Urothelium cell line (cell line): ENCODE data around the gene RAB14.
"Not testable (repeated sequence)": the region's sequence is repeated elsewhere in the genome, so short reads cannot be mapped to it uniquely, and the experiment has no call there.

ENCODE experiments used
- DNase-seq: peaks from one replicate; pipeline ENCODE4 v3.0.0; 2011; ENCODE audit warnings: low spot score, mixed read lengths
- FAIRE-seq: peaks from 2 replicates; lab custom pipeline; 2011; peaks lifted over from hg19 to GRCh38; lab: Jason Lieb, UNC

The RAB14 gene

GRCh38 chr9:121169094-121169601 is 32.5 kb downstream of the RAB14 start:
- FAIRE-seq = no peak
- peak; percentile 7 for DNase-seq

DNA sequence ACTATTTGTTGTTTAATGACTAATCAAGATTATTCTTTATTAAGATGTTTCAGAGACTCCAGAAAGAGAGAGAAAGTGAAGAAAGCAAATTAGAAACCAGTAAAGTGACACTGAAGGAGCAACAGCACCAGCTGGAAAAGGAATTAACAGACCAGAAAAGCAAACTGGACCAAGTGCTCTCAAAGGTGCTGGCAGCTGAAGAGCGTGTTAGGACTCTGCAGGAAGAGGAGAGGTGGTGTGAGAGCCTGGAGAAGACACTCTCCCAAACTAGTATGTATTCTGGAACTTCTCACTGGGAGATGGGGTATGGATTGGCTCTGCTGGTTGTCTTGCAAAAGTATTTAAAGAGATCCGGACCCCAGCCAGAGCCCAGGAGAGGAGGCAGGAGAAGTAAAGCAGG is 33.6 kb downstream of the RAB14 start:
- DNase-seq (no peak), FAIRE-seq (no peak)

DNA sequence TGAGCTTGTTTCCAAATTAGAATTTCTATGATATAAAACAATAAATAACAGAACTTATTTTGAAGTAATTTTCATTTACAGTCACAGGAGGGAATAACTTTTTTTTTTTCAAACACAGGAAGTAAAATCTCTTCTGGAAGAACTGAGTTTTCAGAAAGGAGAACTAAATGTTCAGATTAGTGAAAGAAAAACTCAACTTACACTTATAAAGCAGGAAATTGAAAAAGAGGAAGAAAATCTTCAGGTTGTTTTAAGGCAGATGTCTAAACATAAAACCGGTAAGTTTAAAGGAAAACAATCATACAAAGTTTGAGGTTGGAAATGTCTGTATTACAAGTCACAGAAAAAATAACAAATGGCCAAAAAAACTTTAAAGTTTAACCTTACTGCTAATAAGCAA is 41.6 kb downstream of the RAB14 start:
- FAIRE-seq (no peak), DNase-seq (no peak)

GRCh38 chr9:121157939-121158338 is 43.7 kb downstream of the RAB14 start:
- DNase-seq = no peak
- no peak for FAIRE-seq

- FAIRE-seq (no peak), DNase-seq (peak; percentile 51)
Observed at GRCh38 chr9:121156263-121156731, 45.4 kb downstream of the RAB14 start.

DNA sequence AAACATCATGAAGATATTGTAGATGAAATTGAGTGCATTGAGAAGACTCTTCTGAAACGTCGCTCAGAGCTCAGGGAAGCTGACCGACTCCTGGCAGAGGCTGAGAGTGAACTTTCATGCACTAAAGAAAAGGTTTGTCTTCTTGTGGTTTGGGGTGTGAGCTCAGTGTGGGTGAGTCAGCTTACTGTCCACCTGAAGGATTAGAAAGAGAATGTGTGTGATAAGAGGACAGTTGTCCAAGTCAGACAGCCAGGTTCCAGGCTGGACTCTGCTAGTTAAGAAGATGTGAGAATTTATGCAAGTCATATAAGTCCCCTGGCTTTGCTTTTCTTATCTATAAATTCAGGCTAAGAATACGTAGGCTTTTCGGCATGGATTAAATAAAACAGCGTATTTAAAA is 46.9 kb downstream of the RAB14 start:
- no peak for FAIRE-seq
- DNase-seq = peak; percentile 55

GRCh38 chr9:121153642-121154041 is 48.0 kb downstream of the RAB14 start:
- DNase-seq = no peak
- no peak for FAIRE-seq

DNA sequence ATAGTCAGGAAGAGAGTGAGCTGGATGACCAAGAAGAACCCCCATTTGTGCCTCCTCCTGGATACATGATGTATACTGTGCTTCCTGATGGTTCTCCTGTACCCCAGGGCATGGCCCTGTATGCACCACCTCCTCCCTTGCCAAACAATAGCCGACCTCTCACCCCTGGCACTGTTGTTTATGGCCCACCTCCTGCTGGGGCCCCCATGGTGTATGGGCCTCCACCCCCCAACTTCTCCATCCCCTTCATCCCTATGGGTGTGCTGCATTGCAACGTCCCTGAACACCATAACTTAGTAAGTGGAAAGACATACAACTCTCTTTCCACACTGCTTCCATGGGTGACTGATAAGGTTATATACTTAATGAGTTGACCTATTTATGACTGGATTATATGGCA is 51.5 kb downstream of the RAB14 start:
- DNase-seq (no peak), FAIRE-seq (no peak)

GRCh38 chr9:121144482-121144881 is 57.2 kb downstream of the RAB14 start:
- FAIRE-seq = no peak
- DNase-seq = no peak

- FAIRE-seq (no peak), DNase-seq (no peak)
Observed at GRCh38 chr9:121143771-121144170, 57.9 kb downstream of the RAB14 start.

DNA sequence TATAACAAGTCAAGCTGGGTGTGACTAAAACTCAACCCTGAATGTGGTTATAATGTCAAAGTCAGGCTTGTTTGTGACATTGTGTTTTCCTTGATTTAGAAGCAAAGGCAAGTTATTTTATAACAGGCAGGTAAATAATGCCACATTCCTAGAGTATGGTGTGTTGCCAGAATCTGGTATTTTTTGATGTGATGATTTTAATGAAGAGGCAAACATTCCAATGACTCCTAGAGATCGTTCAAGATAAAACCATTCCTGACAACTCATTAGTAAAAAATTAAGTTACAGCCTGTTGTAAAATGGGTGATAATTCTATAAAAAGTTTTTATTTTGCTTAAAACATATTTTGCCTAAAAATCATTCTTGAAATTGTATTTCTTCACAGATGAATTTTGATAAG is 60.0 kb downstream of the RAB14 start:
- no peak for FAIRE-seq

DNA sequence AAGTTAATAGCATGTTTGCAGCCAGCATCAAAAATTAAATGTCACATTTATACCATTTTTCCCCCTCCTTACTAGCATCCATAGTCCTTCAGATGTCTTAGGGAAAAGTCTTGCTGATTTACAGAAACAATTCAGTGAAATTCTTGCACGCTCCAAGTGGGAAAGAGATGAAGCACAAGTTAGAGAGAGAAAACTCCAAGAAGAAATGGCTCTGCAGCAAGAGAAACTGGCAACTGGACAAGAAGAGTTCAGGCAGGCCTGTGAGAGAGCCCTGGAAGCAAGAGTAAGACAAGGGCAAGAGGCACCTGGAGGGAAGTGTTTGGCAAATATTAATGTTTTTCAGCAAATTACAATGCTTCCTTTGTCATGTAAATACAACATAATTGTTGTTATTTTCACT is 60.4 kb downstream of the RAB14 start:
- FAIRE-seq (no peak), DNase-seq (no peak)

More for the DNA sequence above, 60.0 kb downstream of the RAB14 start:
- DNase-seq = no peak

DNA sequence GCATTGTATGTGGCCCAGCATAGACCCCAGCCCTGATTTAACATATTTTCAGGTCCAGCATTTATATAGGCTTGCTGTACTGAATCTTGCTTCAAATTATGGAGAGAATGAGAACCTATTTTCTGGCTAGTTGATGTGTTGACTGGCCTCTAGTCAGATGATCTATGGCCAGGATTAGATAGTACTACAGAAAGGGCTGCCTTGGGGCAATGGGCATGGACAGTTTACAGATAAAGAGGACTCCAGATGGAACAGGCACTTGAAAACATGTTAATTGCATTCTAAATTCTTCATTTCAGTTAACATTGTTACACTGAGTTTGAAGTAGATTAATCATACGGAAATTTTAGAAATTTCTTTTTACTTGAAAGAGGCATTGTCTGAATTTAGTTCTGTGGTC is 61.5 kb downstream of the RAB14 start:
- no peak for DNase-seq
- FAIRE-seq = no peak

- FAIRE-seq = no peak
- no peak for DNase-seq
Observed at GRCh38 chr9:121138973-121139372, 62.7 kb downstream of the RAB14 start.

DNA sequence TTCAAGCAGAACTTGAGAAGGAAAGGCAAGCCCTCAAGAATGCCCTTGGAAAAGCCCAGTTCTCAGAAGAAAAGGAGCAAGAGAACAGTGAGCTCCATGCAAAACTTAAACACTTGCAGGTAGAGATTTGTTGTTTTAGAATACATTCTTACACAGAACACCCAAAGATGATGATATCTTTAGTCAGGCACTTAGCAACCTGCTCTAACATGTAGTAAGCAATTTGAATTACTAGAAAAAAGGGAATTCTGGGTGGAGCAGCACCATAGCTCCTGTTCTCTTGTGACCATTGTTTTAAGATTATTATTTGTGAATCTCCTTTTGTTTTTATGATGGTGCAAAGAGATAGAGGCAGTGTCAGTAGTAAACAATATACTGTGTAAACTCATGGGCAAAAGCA is 63.1 kb downstream of the RAB14 start:
- FAIRE-seq (no peak), DNase-seq (no peak)

GRCh38 chr9:121135642-121136041 is 66.0 kb downstream of the RAB14 start:
- DNase-seq (no peak), FAIRE-seq (no peak)

- no peak for FAIRE-seq
Observed at GRCh38 chr9:121133104-121133816, 68.4 kb downstream of the RAB14 start.

GRCh38 chr9:121129384-121129783 is 72.3 kb downstream of the RAB14 start:
- not testable (repeated sequence) for FAIRE-seq, DNase-seq

More at GRCh38 chr9:121133104-121133816, 68.4 kb downstream of the RAB14 start:
- no peak for DNase-seq
